Measurements from ENCODE around the gene TCF20.

The TCF20 gene
- total RNA-seq: 174 to 247 (median 196) reads per million in 9 experiments

DNA sequence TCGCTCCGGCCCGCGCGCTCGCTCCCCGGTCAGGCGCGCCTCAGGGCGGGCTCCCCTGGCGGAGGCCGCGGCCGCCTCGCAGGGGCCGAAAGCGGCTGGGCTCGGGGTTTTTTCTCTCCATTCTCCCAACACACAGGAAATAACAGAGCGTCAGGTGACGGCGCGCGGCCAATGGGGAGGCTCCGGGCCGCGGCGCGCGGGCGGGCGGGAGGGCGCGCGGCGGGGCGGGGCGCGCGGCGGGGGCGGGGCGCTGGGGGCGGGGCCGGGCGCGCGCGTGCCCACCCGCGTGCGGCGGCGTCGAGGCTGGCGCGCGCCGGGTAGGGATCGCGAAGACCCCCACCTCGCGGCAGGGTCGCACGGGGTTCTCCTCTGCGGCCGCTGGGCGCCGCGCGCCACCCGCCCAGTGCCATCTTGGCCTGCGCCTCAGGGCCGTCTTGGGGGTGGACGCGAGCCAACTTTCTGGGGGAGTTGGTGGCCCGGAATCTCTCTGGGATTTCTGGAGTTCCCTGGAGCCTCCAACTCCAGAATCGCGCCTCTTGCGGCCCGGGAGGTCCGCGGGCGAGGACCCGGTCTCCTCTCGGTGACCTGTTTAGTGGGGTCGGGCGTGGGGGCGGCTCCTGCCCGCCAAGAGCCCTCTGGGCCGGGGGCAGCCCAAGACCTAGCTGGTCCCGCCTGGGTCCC, at the start of gene TCF20:
Gene TCF20 (minus strand): TSS at position 144 of the 681 bp plus-strand sequence. CDS start 55,348 bp downstream, outside the sequence.
- Mint-ChIP-seq H3K9me3 (no peaks in the 10 kb centered on the region), H3K27me3 (no peaks in the 10 kb centered on the region), H3K4me1 (ENCODE audit: low read depth in 2 of 2) (peaks cover 25 to 28% of the 10 kb centered on the region in 2 donors), H3K27ac (peak within 1 kb of the TSS; percentile 90 to 95), H3K4me3 (peak within 1 kb of the TSS; percentile 88 to 89), H3K36me3 (ENCODE audit: insufficient read depth) (peaks cover 9% of the 10 kb centered on the region)
- peak; percentile 64 to 72 (median 69) for DNase-seq
- peak; percentile 83 for ATAC-seq (replicated peaks)

DNA sequence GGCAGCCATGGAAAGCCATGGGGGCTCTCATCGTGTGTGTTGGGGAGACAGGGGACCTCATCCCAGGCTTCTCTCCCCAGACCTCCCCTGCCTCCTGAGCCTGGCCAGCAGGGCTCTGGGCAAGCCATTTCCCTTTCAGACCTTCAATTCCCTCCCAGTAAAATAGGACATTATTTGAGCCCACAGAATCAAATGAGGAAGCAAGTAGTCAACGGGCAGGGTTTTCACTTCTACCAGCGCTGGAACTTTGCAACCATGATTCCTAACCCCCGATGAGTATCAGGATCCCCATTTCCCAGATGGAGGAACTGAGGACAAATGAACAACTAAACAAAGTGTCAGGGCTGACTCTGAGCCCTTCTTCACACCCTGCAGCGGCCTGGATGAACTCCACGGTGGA, 48.9 kb upstream of the TCF20 start:
- Mint-ChIP-seq H3K36me3 (ENCODE audit: insufficient read depth) (peaks cover 20% of the 10 kb centered on the region), H3K27me3 (peaks cover 0 to 8% of the 10 kb centered on the region in 2 donors), H3K27ac (peak overlapping the region in 1 of 2 donors; percentile 36), H3K9me3 (no peaks in the 10 kb centered on the region), H3K4me3 (no peak overlapping the region), H3K4me1 (ENCODE audit: low read depth in 2 of 2) (peaks cover 27 to 34% of the 10 kb centered on the region in 2 donors)
- DNase-seq: no peak
- ATAC-seq (replicated peaks): no peak

DNA sequence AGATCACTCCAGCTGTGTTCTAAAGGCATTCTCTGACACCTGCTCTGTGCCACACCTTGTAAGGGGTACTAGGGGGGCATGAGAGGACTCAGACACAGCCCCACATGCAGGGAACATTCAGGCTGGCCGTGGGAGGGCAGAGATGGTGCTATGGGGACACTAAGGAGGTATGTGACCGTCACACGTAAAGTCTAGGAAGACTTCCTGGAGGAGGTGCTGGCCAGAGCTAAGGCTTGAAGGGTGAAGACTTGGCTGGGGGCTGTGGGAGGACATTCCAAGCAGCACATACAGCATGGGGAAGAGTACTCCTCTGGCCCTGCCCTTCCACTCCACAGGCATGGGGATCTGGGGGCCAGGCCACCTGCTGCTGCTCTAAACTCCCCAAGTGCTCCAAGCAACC, 48.5 kb upstream of the TCF20 start:
- Mint-ChIP-seq H3K4me3 (no peak overlapping the region), H3K27me3 (peaks cover 0 to 12% of the 10 kb centered on the region in 2 donors), H3K9me3 (no peaks in the 10 kb centered on the region), H3K27ac (no peak overlapping the region), H3K4me1 (ENCODE audit: low read depth in 2 of 2) (peaks cover 26 to 34% of the 10 kb centered on the region in 2 donors), H3K36me3 (ENCODE audit: insufficient read depth) (peaks cover 16% of the 10 kb centered on the region)
- DNase-seq (no peak), ATAC-seq (replicated peaks) (no peak)

DNA sequence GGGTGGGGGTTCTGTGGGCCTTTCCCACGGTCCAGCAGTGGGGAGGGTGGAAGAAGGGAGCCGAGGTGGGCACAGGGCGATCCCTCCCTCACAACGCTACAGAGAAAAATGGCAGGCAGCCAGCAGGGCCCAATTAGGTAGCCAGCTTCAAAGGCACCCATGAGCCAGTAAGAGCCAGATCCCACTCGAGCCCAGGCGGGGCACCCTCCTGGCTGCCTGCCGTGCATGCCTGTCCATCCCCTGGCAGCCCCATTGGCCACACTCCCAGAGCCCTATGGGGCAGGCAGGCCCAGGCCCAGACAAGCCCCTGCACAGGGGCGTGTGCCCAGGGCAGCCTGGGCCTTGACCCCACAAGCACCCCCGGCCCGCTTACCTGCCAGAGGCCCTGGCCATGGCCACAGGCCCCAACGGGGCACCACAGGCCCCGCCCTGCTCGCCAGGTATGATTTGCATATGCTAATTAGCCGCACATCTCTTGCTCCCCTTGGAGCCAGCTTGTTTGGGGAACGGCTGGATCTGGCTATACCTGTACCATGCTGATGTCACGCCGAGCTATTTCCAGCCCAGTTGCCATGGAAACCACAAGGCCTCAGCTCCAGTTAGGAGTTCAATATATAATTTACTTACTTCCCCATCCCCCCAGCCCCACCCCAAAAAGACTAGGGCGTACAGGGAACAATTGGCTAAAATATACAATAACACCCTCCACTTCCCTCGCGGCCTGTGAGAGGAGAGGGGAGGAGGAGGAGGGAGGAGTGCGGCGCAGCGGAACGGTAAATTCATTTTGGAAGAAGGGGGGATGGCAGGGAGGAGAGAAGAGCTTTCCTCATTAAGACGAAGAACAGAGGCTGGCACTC, 47.5 kb upstream of the TCF20 start:
- DNase-seq (no peak), ATAC-seq (replicated peaks) (no peak)
- Mint-ChIP-seq H3K9me3 (no peaks in the 10 kb centered on the region), H3K27me3 (peaks cover 0 to 17% of the 10 kb centered on the region in 2 donors), H3K36me3 (ENCODE audit: insufficient read depth) (peaks cover 7% of the 10 kb centered on the region), H3K27ac (peak overlapping the region; percentile 71 to 74), H3K4me1 (ENCODE audit: low read depth in 2 of 2) (peaks cover 21 to 34% of the 10 kb centered on the region in 2 donors), H3K4me3 (peak overlapping the region in 1 of 2 donors; percentile 61)

DNA sequence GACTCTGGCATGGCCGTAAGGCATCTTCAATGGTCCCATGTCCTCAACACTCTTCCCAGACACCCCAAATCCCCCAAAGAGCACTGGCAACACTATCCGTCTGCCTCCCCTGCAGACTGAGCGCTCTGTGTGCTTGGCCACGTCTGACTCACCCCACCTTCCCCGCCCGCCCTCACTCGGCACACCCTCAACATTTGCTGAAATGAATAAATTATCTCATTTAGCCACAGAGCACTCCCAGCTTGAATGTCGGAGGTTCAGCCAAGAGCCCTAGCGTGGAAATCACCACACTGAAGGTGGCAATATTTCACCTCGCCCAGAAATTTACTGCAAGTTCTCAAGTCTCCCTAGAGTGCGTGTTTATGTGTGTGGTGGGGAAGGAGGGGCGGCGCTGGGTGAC, 46.6 kb upstream of the TCF20 start:
- Mint-ChIP-seq H3K27me3 (peaks cover 0 to 17% of the 10 kb centered on the region in 2 donors), H3K4me3 (peak overlapping the region; percentile 9 to 61), H3K36me3 (ENCODE audit: insufficient read depth) (peaks cover 4% of the 10 kb centered on the region), H3K27ac (peak overlapping the region; percentile 71 to 74), H3K4me1 (ENCODE audit: low read depth in 2 of 2) (peaks cover 16 to 32% of the 10 kb centered on the region in 2 donors), H3K9me3 (no peaks in the 10 kb centered on the region)
- DNase-seq (peak; percentile 30 to 66 (median 35)), ATAC-seq (replicated peaks) (peak; percentile 94)

DNA sequence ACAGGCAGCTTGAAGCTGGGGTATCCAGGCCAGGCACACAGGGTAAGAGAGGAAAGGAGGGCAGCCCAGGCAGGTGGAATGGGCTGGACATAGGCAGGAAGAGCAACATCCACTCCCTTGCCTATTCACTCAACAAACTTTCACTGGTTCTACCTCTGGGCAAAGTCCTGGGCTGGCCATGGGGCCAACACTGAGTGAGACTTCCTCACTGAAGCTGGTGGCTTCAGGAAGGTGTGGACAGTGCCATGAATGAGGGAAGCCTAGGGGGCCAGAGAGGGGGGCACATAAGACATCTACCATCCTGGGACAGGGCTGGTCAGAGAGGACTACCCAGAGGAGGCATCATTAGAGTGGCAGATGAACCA, 44.9 kb upstream of the TCF20 start:
- H3K27me3 Mint-ChIP-seq: peaks cover 0 to 21% of the 10 kb centered on the region in 2 donors
- peak overlapping the region; percentile 81 to 84 for H3K27ac Mint-ChIP-seq
- no peak for ATAC-seq (replicated peaks)
- H3K9me3 Mint-ChIP-seq: no peaks in the 10 kb centered on the region
- H3K4me3 Mint-ChIP-seq: peak overlapping the region; percentile 49 to 61
- no peak for DNase-seq
- H3K4me1 Mint-ChIP-seq (ENCODE audit: low read depth in 2 of 2): peaks cover 15 to 35% of the 10 kb centered on the region in 2 donors
- peaks cover 5% of the 10 kb centered on the region for H3K36me3 Mint-ChIP-seq (ENCODE audit: insufficient read depth)

DNA sequence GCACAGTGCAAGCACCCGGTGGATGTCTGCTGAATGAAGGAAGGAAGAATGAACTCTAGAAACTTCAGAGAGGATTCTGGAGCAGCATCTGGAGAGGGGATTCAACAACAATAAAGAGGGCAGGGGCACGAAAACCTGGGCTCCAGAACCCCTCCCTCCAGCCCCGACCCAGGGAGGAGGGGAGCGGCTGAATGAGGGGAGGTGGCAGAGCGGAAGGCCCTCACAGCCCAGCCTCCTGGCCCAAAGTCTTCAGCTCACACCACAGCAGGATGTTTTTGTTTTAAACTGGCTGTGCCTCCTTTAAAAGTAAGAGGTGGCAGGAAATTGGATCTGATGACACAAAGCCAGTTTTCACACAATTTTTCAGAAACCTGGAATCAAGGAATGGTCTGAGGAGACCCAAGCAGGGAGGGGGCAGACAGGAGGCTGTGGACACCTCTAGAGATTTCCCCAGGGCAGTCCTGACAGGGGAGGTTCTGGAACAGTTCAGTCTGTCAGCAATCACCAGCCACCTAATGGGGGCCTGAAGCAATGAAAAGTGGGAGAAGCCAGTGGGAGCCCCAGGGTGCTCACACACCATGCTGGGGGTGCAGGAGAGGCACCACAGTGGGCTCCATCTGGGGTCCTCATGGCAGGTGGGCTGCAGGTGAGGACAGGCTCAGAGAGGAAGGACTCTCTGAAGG, 44.4 kb upstream of the TCF20 start:
- Mint-ChIP-seq H3K4me3 (peak overlapping the region; percentile 49 to 61), H3K4me1 (ENCODE audit: low read depth in 2 of 2) (peaks cover 15 to 35% of the 10 kb centered on the region in 2 donors), H3K27ac (peak overlapping the region; percentile 81 to 84), H3K27me3 (peaks cover 0 to 25% of the 10 kb centered on the region in 2 donors), H3K9me3 (no peaks in the 10 kb centered on the region), H3K36me3 (ENCODE audit: insufficient read depth) (peaks cover 7% of the 10 kb centered on the region)
- ATAC-seq (replicated peaks) (no peak), DNase-seq (no peak)

DNA sequence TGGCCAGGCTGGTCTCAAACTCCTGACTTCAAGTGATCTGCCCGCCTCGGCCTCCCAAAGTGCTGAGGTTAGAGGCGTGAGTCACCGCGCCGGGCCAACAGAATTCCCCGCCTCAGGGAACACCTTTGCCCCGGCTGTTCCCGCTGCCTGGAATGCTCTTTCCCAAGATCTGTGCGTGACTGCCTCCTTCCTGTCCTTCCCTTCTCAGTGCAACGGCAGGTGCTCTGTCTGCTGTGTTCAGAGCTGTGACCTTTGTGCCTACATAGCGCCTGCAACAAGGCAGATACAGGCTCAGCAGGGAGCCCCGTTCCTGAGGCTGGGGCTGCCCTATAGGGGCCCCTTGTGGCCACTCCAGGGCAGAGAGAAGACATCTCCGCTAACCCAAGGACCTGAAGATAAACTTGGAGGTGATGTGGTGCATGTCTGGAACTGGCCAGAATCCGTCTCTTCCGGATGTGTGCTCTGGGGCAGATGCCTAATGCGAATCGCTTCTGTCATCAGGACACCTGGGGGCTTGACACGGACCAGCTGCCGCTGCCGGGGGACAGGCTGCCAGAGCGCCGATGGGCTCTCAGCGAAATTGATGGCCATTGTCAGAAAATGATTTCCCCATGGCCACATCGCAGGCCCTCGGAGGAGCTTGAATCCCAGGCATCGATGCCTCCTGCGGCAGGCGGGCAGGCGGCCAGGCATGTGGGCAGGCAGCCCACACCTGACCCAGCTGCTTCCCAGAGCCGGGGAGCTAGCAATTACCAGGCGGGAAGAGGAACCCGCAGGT, 43.5 kb upstream of the TCF20 start:
- DNase-seq: no peak
- Mint-ChIP-seq H3K9me3 (no peaks in the 10 kb centered on the region), H3K4me1 (ENCODE audit: low read depth in 2 of 2) (peaks cover 15 to 35% of the 10 kb centered on the region in 2 donors), H3K27me3 (peaks cover 0 to 25% of the 10 kb centered on the region in 2 donors), H3K27ac (peak overlapping the region; percentile 82 to 84), H3K4me3 (peak overlapping the region in 1 of 2 donors; percentile 37), H3K36me3 (ENCODE audit: insufficient read depth) (peaks cover 7% of the 10 kb centered on the region)
- peak; percentile 18 for ATAC-seq (replicated peaks)

DNA sequence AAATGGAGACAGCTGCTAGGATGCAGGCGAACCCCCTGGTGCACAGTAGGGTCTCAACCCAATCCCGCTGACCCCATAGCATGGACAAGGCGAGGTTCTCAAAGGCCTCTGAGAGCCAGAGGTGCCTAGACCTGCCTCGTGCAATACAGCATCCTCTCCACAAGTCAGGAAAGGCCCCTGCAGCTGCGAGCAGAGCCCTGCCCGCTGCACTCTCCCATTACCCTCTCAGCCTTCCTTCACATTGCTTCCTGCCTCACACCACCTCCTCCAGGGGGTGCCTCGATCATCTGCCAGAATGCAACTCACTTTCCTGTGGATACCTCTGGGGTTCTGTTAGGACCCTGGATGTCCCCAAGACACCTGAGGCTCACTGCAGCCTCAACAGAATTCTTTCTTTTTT, 42.8 kb upstream of the TCF20 start:
- DNase-seq (no peak), ATAC-seq (replicated peaks) (no peak)
- Mint-ChIP-seq H3K27ac (no peak overlapping the region), H3K9me3 (no peaks in the 10 kb centered on the region), H3K4me1 (ENCODE audit: low read depth in 2 of 2) (peaks cover 15 to 38% of the 10 kb centered on the region in 2 donors), H3K36me3 (ENCODE audit: insufficient read depth) (peaks cover 7% of the 10 kb centered on the region), H3K4me3 (no peak overlapping the region), H3K27me3 (peaks cover 0 to 25% of the 10 kb centered on the region in 2 donors)

DNA sequence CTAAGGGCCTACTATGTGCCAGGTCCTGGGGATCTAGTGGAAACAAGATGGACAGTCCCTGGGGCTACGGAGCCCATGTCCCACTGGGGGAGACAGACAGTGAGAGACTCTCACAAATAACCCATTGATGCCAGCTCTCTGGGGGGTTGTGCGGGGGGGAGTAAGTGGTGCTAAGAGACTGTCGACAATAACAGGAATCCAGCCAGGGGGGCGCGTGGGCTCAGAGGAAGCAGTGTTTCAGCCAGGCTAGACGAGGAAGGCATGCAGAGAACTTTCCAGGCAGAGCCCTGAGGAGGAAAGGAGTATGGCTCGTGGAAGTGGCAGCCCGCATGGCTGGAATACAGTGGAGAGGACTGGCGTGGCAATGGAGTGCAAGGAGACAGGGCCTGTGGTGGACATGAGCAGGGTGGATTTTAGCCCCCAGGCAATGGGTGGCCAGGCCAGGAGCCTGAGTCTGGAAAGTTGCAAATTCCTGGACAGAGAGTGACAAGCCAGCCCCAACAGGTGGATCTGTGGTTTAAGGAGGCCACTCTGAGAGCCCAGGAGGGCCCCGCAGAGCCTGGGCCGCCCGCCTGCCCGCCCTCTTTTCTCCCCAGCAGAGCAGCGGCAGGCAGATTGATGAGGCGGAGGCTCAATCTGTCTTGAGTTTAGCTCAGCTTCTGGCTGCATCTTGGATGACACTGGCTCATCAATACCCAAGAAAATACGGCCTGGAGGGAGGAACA, 40.0 kb upstream of the TCF20 start:
- no peaks in the 10 kb centered on the region for H3K9me3 Mint-ChIP-seq
- peak overlapping the region in 1 of 2 donors; percentile 27 for H3K27ac Mint-ChIP-seq
- no peak overlapping the region for H3K4me3 Mint-ChIP-seq

DNA sequence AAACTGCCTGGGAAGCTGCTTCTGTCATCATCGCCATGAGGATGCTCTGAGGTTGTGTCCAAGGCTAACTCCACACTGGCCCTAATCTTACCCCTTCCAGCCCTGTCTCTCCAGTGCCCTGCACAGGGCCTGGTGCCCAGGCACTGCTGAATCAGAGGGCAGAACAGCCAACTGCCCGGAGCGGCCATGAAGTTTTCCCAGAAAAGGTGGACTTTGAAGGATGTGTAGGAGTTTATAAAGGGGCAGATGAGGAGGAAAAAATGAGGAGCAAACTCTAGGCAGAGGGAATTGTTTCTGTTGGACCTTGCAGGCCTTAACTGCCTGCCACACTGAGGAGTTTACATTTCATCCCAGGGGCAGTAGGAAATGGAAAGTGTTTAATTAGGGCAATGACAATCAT, 39.4 kb upstream of the TCF20 start:
- Mint-ChIP-seq H3K27me3 (peaks cover 7 to 26% of the 10 kb centered on the region in 2 donors), H3K4me3 (no peak overlapping the region), H3K9me3 (no peaks in the 10 kb centered on the region), H3K4me1 (ENCODE audit: low read depth in 2 of 2) (peaks cover 4 to 25% of the 10 kb centered on the region in 2 donors), H3K27ac (peak overlapping the region in 1 of 2 donors; percentile 27), H3K36me3 (ENCODE audit: insufficient read depth) (peaks cover 3% of the 10 kb centered on the region)
- DNase-seq (no peak), ATAC-seq (replicated peaks) (no peak)

More for the DNA sequence above, 40.0 kb upstream of the TCF20 start:
- H3K27me3 Mint-ChIP-seq: peaks cover 1 to 25% of the 10 kb centered on the region in 2 donors
- peaks cover 7 to 30% of the 10 kb centered on the region in 2 donors for H3K4me1 Mint-ChIP-seq (ENCODE audit: low read depth in 2 of 2)
- ATAC-seq (replicated peaks): no peak
- no peak for DNase-seq
- peaks cover 3% of the 10 kb centered on the region for H3K36me3 Mint-ChIP-seq (ENCODE audit: insufficient read depth)

DNA sequence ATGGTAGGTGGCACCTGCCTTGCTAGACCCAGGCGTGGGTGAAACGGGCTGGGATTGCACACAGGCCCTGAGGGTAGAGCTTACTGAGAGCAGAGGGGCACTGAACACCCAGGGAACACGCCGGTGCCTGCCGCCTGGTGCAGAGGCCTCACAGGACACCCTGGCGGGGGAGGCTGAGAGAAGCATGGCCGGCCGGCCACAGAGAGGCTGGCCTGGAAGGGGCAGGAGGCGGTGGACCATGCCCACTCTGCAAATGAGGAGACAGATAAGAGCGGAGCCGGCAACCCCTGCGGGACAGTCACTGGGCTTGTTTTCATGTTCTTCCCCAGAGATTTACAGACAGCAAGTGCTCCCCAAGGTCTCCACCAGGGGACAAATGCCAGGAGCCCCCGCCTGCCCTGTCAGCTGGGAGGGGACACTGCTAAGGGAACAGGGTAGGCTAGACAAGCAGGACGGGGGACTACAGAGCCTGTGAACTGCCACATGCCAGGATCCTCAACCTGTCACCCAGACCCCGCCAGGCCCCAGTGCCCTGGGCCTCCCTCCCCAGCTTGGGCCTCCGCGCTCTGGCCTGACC, 38.5 kb upstream of the TCF20 start:
- Mint-ChIP-seq H3K27me3 (peaks cover 8 to 32% of the 10 kb centered on the region in 2 donors), H3K4me3 (no peak overlapping the region), H3K36me3 (ENCODE audit: insufficient read depth) (peaks cover 3% of the 10 kb centered on the region), H3K4me1 (ENCODE audit: low read depth in 2 of 2) (peaks cover 5 to 19% of the 10 kb centered on the region in 2 donors), H3K9me3 (no peaks in the 10 kb centered on the region), H3K27ac (no peak overlapping the region)
- ATAC-seq (replicated peaks): no peak
- DNase-seq: no peak

Measured in effector memory CD8-positive, alpha-beta T cell (primary cell).